GM20000 (cell line): ENCODE data around the gene CENPP.

Experiments used
- DNase-seq: peaks from one replicate; pipeline ENCODE4 v3.0.0; 2012; ENCODE audit warnings: low spot score
- TF ChIP-seq, protein P1 (sequence below): IDR thresholded peaks from 2 replicates; pipeline ENCODE4 v1.5.1; 2012; ENCODE audit warnings: mild to moderate bottlenecking, control low read depth; ENCODE audit errors: extremely low read depth, missing control alignments

CENPP gene

GRCh38 chr9:92380603-92381002 is 54.9 kb downstream of the CENPP start:
- TF ChIP-seq, protein P1, sequence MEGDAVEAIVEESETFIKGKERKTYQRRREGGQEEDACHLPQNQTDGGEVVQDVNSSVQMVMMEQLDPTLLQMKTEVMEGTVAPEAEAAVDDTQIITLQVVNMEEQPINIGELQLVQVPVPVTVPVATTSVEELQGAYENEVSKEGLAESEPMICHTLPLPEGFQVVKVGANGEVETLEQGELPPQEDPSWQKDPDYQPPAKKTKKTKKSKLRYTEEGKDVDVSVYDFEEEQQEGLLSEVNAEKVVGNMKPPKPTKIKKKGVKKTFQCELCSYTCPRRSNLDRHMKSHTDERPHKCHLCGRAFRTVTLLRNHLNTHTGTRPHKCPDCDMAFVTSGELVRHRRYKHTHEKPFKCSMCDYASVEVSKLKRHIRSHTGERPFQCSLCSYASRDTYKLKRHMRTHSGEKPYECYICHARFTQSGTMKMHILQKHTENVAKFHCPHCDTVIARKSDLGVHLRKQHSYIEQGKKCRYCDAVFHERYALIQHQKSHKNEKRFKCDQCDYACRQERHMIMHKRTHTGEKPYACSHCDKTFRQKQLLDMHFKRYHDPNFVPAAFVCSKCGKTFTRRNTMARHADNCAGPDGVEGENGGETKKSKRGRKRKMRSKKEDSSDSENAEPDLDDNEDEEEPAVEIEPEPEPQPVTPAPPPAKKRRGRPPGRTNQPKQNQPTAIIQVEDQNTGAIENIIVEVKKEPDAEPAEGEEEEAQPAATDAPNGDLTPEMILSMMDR, result no peak
- DNase-seq, result no peak

DNA sequence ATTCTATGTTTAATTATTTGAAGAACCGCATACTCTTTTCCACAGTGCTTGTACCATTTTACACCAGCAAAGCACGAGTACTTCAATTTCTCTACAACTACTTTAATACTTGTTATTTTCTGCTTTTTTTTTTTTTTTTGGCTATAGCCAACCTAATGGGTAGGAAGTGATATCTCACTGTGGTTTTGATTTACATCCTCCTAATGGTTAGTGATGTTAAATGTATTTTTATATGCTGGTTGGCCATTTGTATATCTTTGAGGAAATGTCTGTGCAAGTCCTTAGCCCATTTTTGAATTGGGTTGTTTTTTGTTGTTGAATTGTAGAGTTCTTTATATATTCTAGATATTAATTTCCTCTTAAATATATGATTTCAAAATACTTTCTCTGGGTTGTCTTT is 56.0 kb downstream of the CENPP start:
- TF ChIP-seq, protein P1, result no peak
- no peak for DNase-seq

DNA sequence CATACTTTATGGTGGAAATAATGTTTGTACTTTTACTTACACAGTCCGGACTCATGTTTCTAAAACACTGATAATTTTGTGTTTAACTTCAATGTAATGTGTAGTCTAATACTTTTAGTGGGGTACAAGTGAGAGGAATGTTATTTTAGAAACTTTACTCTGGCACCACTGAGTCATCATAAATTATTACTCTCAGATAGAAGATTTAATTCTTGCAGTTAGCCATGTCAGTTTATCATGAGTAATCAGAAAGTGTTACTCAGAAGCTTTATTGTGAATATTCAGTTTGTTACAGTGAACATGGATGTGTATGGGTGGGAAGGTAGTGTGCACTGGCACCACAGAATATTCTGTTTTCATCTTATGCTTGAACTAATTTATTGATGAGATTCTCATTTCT is 58.6 kb downstream of the CENPP start:
- DNase-seq, result no peak
- TF ChIP-seq, protein P1, result no peak

DNA sequence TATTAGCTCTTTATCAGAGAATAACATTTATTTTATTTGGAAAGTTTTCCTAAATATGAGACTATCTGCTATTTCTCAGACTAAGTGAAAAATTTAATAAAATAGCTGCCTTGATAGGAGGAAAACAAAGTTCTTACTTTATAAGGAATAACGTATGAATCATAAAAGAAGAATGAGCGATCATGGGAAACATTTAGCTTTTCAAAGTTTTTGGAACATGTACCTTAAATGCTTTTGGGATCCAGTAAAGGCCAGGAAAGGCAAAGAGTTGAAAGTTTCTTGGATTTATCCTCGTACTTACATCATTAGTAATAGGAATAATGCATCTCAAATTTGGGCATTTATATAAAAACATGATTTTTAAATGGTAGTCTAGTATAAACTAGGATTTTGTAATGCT is 59.2 kb downstream of the CENPP start:
- TF ChIP-seq, protein P1, result no peak

DNA sequence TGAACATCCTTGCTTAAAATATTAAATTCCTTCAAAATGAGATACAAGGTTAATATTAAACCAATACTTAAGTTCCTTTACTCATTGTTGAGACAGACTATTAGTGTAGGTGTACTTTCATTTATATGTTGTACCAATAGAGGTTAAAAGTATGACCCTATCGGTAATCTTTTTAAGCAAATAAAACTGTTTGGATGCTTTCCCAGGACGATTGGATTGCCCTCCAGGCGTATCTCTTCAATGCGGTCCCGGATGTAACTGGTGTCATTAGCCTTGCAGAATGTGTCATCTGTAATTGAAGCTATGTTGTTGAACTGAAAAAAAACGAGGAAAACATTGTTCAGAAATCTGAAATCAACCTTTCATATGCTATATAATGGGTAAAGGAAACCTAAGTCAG is 59.7 kb downstream of the CENPP start:
- DNase-seq, result no peak
- TF ChIP-seq, protein P1, result no peak

More for the DNA sequence above, 59.2 kb downstream of the CENPP start:
- no peak for DNase-seq

DNA sequence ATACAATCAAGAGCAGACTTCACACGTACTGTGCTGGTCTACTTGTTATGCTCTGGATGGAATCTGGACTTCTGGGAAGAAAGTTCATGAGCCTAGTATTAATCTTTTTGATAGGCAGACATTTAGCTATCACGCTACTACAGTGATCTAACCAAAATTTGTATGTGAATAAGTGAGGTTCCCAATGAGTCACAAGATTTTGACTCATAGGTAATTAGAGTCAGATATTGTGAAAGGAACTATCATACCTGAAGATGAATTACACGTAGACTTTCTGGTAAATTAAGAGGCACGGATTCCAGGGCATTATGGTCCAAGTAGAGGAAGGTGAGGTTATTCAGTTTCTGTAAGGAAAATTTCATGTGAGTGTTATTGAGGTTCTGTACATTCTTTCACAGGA is 60.2 kb downstream of the CENPP start:
- TF ChIP-seq, protein P1, result no peak
- no peak for DNase-seq

DNA sequence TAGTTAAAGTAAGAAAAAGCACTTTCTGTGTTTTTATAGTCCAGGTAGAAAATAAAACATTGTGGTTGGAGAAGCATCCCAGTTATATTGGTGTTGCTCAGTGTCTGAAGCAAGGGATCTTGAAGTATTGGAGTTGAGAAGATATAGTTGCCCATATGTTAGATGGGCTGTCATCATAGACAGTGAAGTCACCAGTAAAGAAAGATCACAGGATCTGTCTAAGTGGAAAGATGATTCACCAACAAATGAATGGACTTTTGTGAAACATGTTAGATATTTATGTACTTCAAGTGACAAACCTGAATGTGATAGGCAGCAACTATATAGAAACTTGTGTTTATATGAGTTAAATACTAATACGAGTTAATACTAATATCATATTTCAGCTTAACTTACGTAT is 66.9 kb downstream of the CENPP start:
- TF ChIP-seq, protein P1, result no peak
- DNase-seq, result no peak
